ENCODE data around the gene CACTIN.

DNA sequence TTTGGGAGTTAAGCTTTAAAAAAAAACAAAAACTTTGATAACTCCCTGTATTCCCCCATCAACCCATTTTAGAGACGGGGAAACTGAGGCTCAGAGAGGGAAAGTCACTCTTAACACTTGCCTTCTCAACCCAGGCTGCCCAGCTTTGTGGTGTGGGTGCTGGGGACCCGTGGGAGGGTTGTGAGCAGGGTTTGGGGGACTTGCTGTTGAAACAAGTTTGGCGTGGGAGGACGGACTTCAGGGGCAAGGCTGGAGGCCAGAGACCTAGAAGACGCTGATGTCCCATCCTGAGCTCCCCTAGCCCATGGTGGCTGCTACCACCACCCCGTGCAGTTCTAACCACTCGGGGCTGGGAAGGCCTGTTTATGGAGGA, 747 bp upstream of the CACTIN start:
- TF ChIP-seq, protein P1, sequence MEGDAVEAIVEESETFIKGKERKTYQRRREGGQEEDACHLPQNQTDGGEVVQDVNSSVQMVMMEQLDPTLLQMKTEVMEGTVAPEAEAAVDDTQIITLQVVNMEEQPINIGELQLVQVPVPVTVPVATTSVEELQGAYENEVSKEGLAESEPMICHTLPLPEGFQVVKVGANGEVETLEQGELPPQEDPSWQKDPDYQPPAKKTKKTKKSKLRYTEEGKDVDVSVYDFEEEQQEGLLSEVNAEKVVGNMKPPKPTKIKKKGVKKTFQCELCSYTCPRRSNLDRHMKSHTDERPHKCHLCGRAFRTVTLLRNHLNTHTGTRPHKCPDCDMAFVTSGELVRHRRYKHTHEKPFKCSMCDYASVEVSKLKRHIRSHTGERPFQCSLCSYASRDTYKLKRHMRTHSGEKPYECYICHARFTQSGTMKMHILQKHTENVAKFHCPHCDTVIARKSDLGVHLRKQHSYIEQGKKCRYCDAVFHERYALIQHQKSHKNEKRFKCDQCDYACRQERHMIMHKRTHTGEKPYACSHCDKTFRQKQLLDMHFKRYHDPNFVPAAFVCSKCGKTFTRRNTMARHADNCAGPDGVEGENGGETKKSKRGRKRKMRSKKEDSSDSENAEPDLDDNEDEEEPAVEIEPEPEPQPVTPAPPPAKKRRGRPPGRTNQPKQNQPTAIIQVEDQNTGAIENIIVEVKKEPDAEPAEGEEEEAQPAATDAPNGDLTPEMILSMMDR (IDR thresholded peaks at IDR 0.05 in 2 of 3, conservative IDR thresholded peaks at IDR 0.05 in 1 of 3; ENCODE audit: borderline replicate concordance in 1 of 3, insufficient read depth in 1 of 3, low read depth in 2 of 3, low read length in 2 of 3) = no peak
- peak; percentile 10 for TF ChIP-seq POLR2A (IDR thresholded peaks at IDR 0.05; ENCODE audit: borderline replicate concordance, extremely low read depth, insufficient read depth, insufficient read length)
- TF ChIP-seq EZH2 (IDR thresholded peaks at IDR 0.05) = no peak
- TF ChIP-seq, protein P2, sequence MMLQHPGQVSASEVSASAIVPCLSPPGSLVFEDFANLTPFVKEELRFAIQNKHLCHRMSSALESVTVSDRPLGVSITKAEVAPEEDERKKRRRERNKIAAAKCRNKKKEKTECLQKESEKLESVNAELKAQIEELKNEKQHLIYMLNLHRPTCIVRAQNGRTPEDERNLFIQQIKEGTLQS (IDR thresholded peaks at IDR 0.05) = no peak
